ENCODE results near the gene KRTAP4-16.

GRCh38 chr17:41067281-41067680 lies 34.7 kb downstream of the KRTAP4-16 start:
- TF ChIP-seq, protein P1, sequence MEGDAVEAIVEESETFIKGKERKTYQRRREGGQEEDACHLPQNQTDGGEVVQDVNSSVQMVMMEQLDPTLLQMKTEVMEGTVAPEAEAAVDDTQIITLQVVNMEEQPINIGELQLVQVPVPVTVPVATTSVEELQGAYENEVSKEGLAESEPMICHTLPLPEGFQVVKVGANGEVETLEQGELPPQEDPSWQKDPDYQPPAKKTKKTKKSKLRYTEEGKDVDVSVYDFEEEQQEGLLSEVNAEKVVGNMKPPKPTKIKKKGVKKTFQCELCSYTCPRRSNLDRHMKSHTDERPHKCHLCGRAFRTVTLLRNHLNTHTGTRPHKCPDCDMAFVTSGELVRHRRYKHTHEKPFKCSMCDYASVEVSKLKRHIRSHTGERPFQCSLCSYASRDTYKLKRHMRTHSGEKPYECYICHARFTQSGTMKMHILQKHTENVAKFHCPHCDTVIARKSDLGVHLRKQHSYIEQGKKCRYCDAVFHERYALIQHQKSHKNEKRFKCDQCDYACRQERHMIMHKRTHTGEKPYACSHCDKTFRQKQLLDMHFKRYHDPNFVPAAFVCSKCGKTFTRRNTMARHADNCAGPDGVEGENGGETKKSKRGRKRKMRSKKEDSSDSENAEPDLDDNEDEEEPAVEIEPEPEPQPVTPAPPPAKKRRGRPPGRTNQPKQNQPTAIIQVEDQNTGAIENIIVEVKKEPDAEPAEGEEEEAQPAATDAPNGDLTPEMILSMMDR (IDR thresholded peaks at IDR 0.05; ENCODE audit: extremely low read depth in 1 of 2, insufficient read depth in 1 of 2, low read depth in 1 of 2, low read length in 2 of 2): no peak
- TF ChIP-seq EZH2 (IDR thresholded peaks at IDR 0.05; ENCODE audit: borderline replicate concordance, low read depth, low read length, severe bottlenecking) (no peak), POLR2AphosphoS5 (IDR thresholded peaks at IDR 0.05; ENCODE audit: insufficient read depth, low read depth, low read length) (no peak), FOS (IDR thresholded peaks at IDR 0.05; ENCODE audit: borderline replicate concordance, insufficient read depth, low read length) (no peak), POLR2A (IDR thresholded peaks at IDR 0.05; ENCODE audit: low read depth, low read length) (no peak)
